Inflammatory macrophage treated with lipopolysaccharide for 1 hour (primary cell): Measurements from ENCODE around the gene GZF1.

Experiments
- DNase-seq, 2 donors: peaks; one replicate each; pipeline ENCODE4 v3.0.0-alpha.2; 2020 to 2022

Gene GZF1

DNA sequence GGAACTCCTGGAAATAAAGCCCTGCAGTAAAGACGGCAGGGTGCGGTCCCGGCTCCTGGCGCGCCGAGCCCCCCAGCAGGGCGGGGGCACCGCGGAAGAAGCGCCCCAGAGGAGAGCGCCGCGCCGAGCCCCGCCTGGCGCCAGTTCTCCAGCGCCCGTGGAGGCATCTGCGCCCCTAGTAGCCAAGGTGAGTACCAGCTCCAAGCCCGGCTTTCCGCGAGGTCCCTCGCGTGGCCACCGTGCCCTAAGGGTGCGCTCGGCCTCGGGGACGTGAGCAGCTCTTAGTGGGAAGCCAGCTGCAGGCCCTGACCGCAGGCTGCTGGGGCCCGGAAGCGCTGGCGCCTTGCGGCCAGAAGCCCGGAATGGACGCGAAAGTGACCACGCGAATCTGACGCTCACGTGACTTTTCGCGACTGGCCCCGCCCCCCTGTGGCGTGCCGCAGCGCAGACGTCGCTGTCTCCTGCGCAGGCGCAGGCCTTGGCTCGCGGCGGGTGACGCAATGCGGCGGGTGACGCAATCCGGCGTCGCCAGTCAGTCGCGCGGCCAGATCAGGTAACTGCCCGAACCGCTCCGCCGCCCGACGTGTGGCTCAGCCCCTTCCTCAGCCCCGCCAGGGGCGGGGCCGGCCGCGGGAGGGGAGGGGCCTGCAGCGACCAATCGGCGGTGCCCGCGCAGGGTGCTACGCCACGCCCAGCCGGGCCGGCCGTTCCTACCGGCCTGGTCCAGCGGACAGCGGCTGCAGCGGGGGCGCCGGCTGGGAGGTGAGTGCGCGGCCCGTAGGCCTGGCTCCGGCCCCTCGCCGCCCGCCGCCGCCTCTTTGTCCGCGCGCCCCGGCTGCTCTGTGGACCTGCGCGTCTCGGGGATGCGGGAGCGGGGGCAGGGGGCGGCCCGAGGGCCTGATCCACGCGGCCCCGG is at the start of gene GZF1:
TSS of gene GZF1 (plus strand) at position 707 of the 916 bp plus-strand sequence. CDS start 2,202 bp downstream, outside the sequence.
- DNase-seq: peak; percentile 96 to 99

DNA sequence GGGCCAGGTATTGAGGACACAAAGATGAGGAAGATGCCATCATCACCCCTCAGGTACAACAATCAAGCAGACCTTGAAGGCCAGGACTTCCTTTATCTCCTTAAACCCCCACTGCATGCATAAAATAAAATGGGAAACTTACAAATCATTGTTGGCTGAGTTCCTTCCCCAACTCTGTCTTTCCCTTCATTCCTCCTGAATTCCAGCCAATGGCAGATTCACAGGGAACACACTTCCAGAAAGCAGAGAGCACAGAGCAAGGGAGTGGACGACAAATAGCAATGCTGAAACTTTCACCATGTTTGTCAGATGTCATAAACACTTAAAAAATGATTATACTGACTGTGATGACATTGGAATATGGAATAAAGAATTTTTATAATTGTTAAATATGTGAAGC is 48.7 kb upstream of the GZF1 start:
- DNase-seq: no peak

DNA sequence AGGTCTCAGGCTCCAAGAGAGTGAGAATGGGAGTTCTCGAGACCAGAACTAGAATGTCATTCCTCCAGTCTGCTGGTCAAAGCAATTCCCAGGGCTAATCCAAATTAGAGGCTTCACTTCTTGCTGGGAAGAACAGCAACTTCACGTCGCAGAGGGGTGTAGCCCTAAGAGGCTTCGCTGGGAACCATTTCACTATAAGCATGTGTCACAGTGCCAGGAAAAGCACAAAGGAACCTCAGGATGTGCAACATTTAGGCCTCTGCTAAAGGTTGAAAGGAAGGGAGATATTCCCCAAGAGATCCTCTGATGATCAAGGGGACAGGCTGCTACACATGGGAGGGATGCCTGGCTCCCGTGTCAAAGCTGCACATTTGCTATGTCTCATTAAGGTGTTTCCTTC is 47.3 kb upstream of the GZF1 start:
- DNase-seq: no peak

DNA sequence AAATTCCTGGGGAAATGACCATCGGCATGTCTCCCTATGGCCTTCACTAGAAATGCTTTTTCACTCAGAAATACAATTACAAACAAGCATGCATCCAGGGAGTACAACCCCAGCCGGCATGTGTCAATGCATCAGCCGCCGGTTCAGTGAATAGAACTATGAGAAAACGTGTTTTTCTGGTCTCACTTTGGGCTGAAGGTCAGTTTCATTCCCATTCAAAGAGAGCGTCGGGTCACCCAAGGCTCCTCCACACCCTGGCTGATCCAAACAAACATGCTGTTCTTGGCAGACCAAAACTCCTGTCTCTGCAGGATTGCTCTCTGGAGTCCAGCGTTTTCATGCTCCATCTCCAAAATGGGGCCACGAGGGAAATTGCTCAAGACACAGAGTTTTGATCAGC is 46.9 kb upstream of the GZF1 start:
- no peak for DNase-seq

- DNase-seq: no peak
Measured at GRCh38 chr20:23316626-23317025, 45.4 kb upstream of the GZF1 start.

DNA sequence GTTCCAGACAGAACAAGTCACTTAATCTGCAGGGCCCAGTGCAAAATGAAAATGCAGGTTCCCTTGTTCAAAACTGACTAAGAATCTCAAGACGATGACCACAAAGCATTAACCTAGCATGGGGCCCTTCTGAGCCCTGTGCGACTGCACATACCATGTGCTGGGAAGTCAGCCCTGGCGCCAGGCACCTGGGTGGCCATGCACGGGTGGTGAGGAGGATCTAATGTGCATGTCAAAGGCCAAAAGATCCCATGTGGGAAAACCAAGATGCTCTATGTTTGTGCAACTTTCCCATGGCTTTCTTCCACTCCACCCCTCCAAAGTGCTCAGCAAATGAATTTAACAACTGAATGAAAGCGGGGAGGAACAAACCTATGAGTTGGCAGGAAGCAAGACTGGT is 44.9 kb upstream of the GZF1 start:
- DNase-seq: no peak

DNA sequence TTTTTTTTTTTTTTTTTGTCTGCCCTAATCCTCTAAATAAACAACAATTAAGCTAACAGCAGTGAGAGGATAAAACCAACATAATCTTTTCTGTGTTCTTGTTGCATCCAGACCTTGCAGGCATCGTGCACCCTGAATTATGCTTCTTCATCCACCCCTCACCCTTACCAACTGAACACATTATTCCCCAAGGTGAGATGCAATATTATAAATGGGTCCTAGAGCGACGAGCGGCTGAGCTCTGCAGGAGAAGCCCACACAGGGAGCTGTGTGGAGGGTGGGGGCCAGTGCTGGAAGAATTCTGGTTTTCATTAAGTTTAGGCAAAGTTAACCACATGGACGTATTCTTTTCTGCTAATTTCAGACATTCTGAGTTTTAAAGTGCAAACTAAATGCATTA is 43.6 kb upstream of the GZF1 start:
- no peak for DNase-seq

GRCh38 chr20:23320317-23320716 is 41.7 kb upstream of the GZF1 start:
- DNase-seq: peak in 1 of 2 donors; percentile 5

DNA sequence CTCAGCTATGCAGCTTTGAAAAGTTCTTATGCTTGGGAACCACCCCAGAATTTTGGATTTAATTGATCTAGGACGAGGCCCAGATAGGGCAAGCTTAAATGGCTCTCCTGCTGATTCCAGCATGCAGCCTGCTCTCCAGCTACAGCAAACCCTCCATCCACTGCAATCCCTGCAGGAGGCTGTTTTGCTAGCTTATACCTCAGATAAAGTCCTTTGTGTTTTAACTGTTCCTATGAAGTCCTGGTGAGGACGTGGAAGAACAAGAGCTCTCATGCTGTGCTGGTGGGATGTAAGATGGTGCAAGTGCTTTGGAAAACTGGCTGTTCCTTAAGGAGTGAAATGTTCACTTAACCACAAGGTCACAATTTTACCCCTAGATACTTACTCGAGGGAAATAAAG is 36.9 kb upstream of the GZF1 start:
- DNase-seq: no peak

DNA sequence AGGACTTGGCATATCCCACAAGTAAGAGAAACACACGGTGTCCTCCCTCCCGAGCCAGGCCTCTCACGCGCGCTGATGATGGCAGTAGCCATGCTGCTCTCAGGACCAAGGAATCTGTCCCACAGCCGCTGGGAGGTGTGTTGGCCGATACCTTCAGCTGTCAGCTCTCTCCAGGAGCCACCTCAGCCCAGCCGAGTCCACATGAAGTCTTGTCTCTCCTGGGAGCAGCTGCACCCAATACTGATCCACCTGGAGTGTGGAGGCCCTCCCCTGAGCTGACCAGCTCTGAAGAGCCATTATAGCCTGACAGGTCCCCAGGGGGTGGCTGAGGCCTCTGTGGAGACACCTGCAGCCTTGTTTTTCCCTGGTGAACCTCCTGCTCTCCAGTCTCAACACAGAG is 35.2 kb upstream of the GZF1 start:
- DNase-seq: no peak

GRCh38 chr20:23327617-23328333 is 34.2 kb upstream of the GZF1 start:
- DNase-seq: no peak

DNA sequence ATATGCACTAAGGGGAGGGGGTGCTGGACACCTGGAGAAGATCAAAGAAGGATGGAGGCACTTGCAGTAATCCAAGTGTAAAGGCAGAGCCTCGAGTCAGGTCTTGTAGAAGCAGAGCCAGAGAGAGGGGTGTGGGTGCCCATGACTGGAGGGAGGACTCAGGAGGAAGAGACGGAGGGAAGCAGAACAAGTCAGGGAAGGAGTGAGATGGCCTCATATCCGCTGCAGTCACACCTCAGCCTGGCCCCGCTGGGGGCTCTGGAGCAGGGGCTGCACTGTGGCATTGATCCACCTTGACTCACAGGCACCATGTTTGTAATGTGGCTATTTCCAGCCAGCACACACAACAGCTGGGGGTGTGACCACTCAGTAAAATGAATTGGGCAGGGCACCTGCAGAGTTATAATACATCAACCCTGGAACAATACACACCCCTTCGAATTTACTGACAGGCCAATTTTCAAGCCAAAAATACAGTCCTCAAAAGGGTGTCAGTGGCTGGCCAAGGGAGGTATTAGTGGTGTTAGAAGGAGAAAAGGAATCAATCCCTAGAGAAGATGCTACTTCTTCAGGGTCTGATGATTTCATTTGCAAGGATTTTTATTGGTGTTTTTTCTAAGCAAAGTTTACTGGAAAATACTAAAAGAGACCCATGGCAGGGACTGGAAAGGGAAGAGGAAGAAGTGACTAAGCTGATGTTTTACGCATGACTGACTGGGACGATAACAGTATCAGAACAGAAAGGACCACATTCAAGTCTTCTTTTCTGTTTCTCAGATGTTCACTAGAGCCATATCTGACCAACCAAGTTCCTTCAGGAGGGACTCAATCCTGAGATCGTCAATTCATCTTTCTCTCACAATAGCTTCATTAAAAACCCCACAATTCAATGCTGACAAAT is 30.3 kb upstream of the GZF1 start:
- DNase-seq: no peak

- DNase-seq: no peak
Measured at GRCh38 chr20:23332467-23332866, 29.5 kb upstream of the GZF1 start.

DNA sequence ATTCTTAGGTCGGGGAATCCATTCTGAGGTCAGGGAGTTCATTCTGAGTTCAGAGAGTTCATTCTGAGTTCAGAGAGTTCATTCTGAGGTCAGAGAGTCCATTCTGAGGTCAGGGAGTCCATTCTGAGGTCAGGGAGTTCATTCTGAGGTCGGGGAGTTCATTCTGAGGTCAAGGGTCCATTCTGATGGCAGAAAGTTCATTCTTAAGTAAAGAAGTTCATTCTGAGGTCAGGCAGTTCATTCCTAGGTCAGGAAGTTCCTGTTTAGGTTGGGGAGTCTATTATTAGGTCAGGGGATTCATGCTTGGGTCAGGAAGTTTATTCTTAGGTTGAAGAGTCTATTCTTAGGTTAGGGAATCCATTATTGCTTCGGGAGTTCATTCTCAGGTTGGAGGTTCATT is 27.9 kb upstream of the GZF1 start:
- peak; percentile 50 to 53 for DNase-seq

DNA sequence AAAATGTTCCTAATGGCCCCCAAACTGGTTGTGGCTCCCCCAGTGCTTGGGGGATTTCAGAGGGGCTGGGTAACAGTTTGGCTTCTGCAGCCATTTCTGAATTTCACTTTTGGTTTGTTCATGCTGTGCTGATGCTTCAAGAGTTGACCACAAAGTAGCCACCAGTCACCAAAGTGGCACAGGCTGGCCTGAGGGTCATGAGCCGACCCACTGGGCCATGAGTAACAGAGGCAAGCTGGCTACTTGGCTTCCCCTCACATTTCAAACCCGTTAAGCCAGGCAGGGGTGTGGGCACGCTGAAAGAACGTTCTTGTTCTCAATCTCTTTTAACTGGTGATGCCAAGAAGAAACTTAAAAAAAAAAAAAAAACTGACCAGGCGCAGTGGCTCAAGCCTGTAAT is 26.5 kb upstream of the GZF1 start:
- DNase-seq: no peak

DNA sequence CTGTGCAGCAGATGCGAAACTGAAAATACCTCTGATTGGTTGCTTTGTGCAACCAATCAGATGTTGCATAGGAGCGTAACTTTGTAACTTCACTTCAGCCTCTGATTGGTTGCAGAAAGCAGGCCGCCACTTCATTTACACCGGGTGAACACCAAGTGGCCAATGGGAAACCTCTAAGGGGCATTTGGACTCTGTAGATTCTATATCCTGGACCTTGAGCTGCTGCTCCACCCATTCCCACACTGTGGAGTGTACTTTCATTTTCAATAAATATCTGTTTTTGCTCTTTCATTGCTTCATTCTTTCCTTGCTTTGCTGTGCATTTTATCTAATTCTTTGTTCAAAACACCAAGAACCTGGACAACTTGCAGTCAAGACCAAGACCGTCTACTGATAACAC is 25.5 kb upstream of the GZF1 start:
- DNase-seq: no peak

- DNase-seq: no peak
Measured at GRCh38 chr20:23337312-23337711, 24.7 kb upstream of the GZF1 start.

- no peak for DNase-seq
Measured at GRCh38 chr20:23339986-23340385, 22.0 kb upstream of the GZF1 start.

DNA sequence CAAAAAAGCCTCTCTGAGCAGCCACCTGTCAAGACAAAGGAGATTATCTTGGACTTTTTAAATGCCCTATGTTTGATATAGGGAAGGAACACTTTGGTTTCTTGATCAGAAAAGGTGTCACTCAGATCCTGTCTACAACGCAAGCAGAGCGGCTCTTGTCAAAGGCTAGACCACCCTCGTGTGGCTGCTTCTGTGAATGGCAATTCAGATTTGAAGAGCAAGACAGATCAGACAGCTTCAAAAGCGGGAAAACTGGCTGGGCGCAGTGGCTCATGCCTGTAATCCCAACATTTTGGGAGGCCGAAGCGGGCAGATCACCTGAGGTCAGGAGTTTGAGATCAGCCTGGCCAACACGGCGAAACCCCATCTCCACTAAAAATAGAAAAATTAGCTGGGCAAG is 21.5 kb upstream of the GZF1 start:
- DNase-seq: peak; percentile 32 to 65

- no peak for DNase-seq
Measured at GRCh38 chr20:23341073-23341472, 20.9 kb upstream of the GZF1 start.

GRCh38 chr20:23343590-23343989 is 18.4 kb upstream of the GZF1 start:
- no peak for DNase-seq

GRCh38 chr20:23344336-23344735 is 17.6 kb upstream of the GZF1 start:
- DNase-seq: no peak

DNA sequence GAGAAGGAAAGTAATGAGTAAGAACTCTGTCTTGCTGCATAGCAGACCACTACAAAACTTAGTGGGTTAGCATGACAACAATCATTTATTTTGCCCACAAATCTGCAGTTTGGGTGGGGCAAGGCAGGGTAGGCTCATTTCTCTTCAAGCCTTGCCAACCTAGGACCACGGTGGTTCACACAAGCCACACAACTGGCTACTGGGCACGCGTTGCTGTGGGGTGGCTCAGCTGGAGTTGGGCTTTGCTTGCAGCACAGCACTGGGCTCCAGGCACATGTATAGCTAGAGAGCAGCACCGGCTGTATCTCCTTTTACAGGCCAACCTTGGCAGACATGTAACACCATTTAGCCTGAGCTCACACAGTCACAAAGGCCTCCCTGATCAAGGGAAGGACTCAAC is 16.0 kb upstream of the GZF1 start:
- DNase-seq: no peak
